HG02870 (cell line): Measurements from ENCODE around the gene CLASP2.
"Not testable (repeated sequence)": the region's sequence is repeated elsewhere in the genome, so short reads cannot be mapped to it uniquely, and the experiment has no call there.

Experiments used
- ATAC-seq: cut with Tn5 transposase; IDR thresholded peaks from one replicate; pipeline ENCODE4 v1.9.1; 2021; ENCODE audit warnings: mild to moderate bottlenecking, moderate library complexity; ENCODE audit not compliant: unreplicated experiment

CLASP2 gene

DNA sequence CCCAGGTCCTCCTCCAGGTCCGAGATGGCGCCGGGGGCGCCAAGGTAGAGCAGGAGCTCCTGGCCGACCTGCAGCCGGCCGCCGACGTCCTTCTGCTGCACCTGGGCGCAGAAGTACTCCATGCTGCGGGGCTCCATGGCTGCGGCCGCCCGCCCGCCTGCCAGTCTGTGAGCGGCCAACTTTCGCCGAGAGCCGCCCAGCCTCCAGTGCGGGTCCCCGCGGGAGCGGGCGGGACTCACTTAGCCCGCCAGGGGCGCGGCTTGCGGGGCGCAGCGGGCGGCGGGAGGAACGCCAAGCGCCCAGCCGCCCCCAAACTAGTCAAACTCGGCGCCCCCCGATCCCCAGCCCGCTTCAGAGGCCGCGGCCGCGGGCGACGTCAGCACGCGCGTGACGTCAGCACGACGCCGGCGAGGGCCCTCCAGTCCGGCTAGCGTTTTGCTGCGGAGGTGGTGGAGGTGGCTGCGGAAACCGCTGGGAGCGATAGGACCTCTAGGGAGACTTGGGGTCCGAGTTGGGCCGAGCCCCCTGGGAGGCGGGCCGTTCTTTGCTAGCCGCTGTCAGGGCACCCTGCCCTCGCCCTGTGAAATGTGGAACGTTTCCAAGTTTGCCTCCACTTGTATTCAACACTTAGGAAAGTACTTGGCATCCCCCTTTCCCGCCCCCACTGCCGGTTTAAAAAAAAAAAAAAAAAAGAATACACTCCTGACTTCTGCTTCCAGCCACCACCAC lies at the start of gene CLASP2:
Gene CLASP2, minus strand, starts transcription at position 389 of the 729 bp plus-strand sequence. Its CDS starts 252 bp downstream, at position 137.
- peak; percentile 93 for ATAC-seq

DNA sequence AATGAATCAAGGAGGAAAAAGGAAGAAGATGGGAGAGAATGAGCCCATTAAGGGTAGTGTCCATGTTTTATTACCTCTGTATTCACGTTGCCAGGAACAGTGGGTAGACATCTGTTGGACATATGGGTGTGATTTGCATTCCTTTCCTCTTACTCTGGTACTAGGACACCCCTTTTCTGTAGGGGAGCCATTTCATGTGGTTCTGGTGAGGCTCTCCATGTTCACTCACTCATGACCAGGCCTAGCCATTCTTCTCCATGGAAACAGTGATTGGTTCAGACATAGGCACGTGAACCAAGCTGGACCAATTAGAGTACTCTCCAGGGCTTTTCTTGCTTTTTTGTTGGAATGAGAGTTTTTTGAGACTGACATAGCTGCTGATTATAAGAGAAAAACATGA lies 40.8 kb upstream of the CLASP2 start:
- ATAC-seq, result no peak

- no peak for ATAC-seq
Observed at GRCh38 chr3:33758281-33758680, 40.2 kb upstream of the CLASP2 start.

DNA sequence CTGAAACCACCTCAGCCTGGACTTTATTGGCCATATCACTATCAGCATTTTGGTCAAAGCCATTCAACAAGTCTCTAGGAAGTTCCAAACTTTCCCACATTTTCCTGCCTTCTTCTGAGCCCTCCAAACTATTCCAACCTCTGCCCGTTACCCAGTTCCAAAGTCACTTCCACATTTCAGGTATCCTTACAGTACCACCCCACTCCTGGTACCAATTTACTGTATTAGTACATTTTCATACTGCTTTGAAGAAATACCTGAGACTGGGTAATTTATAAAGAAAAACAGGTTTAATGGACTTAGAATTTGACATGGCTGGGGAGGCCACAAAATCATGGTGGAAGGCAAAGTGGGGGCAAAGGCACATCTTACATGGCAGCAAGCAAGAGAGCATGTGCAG lies 36.3 kb upstream of the CLASP2 start:
- not testable (repeated sequence) for ATAC-seq

- ATAC-seq, result no peak
Observed at GRCh38 chr3:33751336-33751735, 33.3 kb upstream of the CLASP2 start.

GRCh38 chr3:33750211-33750548 lies 32.1 kb upstream of the CLASP2 start:
- ATAC-seq, result no peak

- ATAC-seq, result no peak
Observed at GRCh38 chr3:33749546-33750210, 31.6 kb upstream of the CLASP2 start.

- peak; percentile 73 for ATAC-seq
Observed at GRCh38 chr3:33746416-33747116, 28.5 kb upstream of the CLASP2 start.

DNA sequence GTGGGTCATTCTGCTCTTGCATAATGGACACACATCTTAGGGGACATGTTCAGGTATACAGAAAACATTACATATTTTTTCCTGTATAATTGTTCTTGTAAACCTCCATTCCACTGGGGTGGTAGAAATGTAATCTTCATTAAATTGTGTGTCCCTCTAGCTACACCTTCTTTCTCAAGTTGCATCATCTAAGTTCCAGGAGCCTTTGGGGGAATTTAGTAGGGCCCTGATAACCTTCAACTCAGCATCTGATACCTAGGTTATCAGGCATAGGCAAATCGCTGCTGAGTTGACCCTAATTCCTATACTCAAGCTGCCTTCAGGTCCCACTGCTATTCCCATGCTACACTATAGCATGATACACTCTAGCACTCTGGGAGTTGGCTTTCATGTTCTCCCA lies 19.1 kb upstream of the CLASP2 start:
- ATAC-seq, result no peak

GRCh38 chr3:33732394-33732793 lies 14.3 kb upstream of the CLASP2 start:
- ATAC-seq, result no peak

GRCh38 chr3:33729993-33730392 lies 11.9 kb upstream of the CLASP2 start:
- peak; percentile 87 for ATAC-seq

DNA sequence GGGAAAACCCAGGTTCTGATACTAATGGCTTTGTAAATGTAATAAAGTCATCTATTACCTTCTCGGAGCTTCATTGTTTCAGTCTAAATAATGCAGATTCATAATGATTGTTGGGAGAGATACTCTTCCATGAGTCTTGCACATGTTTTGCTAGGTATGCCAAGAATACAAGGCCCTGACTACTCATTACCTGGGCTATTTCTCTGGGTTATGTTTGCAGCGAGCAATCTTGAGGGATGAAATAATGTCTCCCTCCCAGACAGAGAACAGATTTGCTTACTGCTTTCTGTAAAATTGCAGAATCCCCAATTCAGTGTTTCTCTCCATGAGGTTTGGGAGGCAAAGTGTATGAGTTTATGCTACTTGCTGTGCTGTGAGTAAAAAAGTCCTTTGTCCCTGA lies 6.2 kb upstream of the CLASP2 start:
- ATAC-seq, result no peak

GRCh38 chr3:33722626-33723370 lies 4.7 kb upstream of the CLASP2 start:
- ATAC-seq, result no peak

- no peak for ATAC-seq
Observed at GRCh38 chr3:33722191-33722590, 4.1 kb upstream of the CLASP2 start.

DNA sequence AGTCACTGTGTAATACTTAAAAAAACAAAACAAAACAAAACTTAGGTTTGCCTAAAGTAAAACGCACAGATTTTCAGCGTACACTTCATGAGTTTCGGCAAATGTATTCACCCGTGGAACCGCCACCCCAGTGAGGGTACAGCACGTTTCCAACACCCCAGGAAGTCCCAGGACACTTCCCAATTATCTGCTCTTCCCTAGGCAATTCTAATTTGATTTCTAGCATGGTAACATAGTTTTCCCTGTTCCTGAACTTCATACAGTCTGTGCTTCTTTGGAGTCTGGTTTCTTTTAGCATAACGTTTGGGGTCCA lies 497 bp upstream of the CLASP2 start:
- no peak for ATAC-seq

DNA sequence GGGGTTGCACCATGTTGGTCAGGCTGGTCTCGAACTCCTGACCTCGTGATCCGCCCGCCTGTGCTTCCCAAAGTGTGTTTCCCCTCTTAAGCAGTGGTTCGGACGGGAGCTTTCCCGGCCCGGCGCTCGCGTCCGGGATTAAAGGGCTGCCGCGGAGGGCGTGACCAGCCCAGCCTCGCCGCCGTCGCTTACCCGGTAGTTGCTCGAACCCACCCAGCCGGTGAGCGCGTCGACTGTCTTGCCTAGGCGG lies 513 bp downstream of the CLASP2 start:
- peak; percentile 48 for ATAC-seq

- no peak for ATAC-seq
Observed at GRCh38 chr3:33716227-33716626, 1.8 kb downstream of the CLASP2 start.

- ATAC-seq, result no peak
Observed at GRCh38 chr3:33711100-33711499, 7.0 kb downstream of the CLASP2 start.

- no peak for ATAC-seq
Observed at GRCh38 chr3:33706056-33706455, 12.0 kb downstream of the CLASP2 start.

DNA sequence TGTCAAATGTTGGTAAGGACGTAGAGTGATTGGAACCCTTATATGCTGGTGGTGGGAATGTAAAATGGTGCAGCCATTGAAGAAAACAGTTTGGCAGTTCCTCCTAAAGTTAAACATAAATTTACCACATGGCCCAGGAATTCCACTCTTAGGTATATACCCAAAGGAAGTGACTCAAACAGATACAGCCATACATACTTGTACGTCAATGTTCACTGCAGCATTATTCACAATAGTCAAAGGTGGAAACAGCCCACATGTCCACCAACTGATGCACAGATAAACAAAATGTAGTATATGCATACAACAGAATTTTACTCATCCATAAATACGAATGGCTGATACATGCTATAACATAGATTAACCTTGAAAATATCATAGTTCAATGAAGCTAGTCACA lies 13.2 kb downstream of the CLASP2 start:
- ATAC-seq, result no peak

DNA sequence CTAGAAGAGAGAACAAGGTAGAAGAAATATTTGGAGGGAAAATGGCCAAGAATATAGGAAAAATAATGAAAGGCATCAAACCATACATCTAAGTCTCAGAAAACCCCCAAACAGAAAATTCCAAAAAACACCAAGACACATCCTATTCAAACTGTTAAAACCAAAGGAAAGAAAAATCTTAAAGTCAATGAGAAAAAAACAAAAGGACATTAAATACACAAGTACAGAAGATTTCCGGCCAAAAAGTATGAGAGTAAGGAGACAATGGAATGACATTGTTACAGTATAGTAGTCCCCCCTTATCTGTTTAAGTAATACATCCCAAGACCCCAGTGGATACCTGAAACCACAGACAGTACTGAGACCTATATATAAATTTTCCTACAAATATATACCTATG lies 18.8 kb downstream of the CLASP2 start:
- ATAC-seq, result no peak

DNA sequence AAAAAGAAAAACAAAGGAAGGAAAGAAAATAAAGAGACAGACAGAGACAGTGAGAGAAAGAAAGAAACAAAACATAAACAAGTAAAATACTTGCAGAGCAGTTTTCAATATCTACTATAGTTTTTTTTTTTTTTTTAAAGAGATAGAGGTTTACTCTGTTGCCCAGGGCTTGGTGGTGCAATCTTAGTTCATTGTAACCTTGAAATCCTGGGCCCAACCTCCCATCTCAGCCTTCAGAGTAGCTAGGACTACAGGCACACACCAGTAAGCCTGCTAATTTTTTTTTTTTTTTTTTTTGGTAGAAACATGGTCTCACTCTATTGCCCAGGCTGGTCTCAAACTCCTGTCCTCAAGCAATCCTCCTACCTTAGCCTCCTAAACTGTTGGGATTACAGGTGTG lies 23.1 kb downstream of the CLASP2 start:
- no peak for ATAC-seq
